ENCODE data around the gene HELZ2.

HELZ2 gene

DNA sequence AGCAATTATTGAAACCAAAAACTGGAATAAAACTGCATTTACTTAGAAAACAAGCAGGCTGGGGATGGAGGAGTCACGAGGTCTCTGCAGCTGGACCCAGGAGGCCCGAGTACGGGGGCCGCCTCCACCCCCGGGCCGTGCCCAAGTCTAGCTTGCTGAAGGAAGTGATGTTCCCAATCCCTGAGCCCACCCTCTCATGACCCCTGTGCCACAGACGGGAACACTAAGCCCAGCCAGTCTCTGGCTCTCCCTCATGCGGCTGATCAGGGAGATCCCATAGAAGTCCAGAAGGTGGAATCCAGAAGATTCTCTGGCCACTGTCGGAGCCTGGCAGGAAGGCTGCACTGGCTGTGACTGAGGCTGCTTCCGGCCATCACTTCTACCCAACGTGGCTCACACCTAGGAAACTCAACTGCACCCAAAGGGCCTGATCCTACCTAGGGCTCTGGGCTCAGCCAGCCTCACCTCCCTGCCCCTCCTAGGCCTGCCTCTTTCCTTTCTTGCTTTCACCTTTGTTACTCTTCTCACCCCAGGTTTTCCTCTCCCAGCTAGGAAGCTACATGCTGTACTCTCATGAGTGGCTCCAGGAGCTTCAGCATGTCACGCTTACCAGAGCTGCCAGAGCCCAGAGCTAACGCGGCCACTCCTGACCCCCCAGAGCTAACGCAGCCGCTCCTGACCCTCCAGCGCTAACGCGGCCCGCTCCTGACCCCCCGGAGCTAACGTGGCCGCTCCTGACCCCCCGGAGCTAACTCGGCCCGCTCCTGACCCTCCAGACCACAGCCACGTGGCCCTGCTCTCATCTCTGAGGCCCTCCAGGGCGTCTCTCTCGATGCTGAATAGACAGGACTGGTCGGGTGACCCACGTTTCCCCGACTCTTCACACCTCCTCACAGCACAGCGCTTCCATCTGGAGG lies 24.7 kb upstream of the HELZ2 start:
- DNase-seq, result no peak

DNA sequence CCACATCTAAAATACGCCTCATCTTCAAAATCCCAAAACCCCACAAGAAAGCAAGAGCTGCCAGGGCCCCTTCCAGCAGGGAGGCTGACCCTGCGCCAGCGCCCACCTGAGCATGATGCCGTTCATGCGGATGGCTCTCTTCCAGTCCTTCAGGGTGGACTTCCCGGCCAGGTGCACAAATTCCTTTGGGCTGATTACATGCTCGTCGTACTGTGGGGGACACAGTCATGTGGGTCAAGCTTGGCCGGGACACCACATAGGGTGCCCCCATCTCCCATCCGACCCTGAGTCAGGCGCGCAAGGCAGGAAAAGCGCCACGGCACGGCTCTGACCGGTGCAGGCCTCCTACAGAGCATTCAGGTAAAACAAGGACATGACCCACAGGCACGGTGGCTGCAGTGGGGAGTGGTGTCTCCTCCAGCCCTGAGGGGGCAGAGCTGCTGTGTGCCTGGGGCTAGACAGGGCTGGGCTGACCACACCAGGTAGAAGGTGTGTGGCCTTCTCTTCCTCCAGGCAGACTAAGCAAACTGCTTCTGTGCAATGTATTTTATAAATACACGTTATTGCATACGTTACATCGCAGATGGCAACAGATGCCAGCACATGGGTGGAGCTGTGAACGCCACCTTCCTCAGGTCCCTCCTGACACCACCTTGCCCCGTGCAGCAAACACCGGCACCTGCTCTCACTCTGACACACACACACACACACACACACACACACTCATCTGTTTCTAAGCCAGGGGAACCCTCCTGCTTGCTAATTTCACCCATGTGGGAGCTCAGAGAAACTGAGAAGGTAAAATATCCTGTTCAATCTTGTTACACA lies 23.8 kb upstream of the HELZ2 start:
- no peak for DNase-seq

DNA sequence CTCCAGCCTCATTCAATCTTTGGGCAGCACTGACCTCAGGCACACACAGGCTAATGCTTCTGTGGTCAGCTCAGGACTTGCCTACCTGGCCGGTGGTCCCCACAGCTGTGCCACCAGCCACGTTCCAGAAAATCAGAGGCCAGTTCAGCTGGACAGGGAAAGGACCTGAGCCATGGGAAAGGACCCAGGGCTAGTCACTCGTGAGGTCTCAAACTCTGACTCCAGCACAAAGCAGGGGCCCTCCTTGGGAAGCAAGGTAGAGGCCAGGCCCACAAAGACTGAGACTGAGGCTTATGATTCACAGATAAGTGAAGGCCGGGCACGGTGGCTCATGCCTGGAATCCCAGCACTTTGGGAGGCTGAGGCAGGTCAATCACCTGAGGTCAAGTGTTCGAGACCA lies 22.4 kb upstream of the HELZ2 start:
- DNase-seq, result no peak

DNA sequence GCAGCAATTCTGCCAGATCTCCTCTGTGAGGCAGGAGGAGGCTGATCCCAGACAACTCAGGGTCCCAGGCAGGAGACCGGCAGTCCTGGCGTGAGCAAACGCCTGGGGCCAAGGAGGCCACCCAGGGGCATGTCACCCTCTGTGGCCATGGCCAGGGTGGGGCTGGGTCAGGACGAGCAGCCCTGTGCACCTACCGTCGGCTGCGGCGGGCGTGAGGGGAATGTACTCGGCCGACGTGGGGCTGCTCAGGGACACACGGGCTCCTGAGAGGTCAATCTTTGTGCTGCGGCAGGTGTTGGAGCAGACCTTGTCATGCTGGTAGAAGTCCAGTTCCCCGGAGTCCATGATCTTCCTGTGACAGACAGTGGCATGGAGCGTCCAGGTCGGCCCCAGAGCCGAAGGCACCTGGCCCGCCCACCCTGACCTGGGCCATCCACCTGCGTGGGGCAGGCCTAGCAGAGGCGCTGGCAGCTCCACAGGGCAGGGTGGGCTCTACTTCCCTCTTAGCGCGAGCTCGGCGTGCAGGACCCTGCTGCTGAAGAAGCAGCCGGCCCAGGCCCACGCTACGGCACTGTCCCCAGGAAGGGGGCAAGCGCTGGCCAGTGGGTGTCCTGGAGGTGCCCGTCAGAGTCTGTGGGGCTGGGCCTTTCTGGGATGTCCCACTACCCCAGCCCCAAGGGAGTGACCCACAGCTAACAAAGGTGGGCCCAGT lies 21.5 kb upstream of the HELZ2 start:
- peak; percentile 29 for DNase-seq

DNA sequence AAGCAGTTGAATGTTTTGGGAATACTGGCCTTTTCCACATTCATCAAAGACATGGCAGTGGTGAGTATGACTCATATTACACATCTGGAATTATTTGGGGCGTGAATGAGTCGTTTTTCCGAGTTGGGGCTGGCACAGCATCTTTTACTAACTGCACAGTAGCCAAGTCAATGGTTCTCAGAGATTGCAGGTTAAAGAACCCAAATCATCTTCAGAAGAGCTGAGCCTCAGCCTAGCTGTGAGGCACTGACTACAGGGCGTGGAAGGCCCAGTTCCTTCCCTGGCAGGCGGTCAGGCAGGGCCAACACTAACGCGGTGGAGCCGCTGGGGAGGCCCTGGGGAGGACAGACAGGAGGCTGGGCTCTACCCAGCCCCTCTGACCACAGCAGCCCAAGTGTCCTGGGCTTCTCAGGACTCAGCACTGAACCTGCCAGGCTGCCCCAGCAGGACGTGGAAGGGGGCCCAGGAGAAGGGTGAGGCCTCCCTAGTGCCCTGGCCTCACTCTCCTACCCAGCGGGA lies 20.1 kb upstream of the HELZ2 start:
- DNase-seq, result peak; percentile 38

DNA sequence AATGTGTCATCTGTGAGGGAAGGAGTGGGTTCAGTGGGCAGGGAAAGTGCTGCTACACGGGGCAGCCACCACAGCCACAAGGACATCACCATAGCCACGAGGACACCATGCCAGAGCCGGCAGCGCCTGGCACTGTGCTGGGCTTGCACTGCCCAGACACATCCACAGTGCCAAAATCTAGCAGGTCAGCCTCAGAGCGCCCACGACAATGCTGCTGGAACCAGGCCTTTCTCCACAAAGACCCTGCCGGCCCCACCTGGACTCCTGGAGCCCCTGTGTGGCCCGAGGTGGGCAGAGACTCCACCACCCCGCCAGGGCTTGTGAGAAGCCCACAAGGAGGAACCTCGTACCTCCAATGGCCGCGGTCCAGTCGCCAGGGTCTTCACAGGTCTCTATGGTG lies 18.6 kb upstream of the HELZ2 start:
- no peak for DNase-seq

DNA sequence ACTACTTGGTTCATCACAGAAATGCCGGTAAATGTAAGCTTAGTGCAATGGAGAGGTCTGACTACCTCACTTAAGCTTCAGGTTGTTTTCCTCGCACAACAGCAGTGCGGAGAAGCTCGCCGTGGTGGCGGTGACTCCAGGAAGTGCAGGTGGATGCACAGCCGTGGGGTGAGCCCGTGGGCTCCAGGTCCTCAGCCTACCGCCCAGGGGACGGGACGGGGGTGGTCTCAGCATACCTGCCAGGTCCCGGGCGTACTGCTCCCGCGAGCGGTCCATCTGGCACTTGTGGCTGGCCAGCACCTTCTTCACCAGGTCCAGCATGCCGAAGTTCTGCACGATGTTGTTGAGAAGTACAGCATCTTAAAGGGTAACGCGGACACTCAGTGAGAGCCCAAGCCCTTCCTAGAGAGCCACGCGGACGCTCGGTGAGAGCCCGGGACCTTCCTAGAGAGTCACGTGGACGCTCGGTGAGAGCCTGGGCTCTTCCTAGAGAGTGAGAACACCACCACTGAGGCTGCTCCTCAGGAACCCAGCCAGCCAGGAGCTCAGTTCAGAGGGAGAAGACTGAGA lies 17.8 kb upstream of the HELZ2 start:
- DNase-seq, result peak; percentile 38

DNA sequence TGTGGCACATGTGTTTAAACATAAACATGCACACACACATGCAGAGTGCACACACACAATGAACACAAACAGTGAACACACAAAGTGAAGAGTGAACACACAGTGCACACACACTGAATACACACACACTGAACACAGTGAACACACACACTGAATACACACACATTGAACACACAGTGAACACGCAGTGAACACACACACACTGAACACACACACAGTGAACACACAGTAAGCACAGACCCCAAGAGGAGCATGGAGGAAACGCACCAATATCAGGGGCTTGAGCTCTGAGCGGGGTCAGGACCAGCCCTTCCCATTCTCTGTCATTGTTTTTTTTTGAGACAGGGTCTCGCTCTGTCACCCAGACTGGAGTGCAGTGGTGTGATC lies 17.1 kb upstream of the HELZ2 start:
- DNase-seq, result no peak

DNA sequence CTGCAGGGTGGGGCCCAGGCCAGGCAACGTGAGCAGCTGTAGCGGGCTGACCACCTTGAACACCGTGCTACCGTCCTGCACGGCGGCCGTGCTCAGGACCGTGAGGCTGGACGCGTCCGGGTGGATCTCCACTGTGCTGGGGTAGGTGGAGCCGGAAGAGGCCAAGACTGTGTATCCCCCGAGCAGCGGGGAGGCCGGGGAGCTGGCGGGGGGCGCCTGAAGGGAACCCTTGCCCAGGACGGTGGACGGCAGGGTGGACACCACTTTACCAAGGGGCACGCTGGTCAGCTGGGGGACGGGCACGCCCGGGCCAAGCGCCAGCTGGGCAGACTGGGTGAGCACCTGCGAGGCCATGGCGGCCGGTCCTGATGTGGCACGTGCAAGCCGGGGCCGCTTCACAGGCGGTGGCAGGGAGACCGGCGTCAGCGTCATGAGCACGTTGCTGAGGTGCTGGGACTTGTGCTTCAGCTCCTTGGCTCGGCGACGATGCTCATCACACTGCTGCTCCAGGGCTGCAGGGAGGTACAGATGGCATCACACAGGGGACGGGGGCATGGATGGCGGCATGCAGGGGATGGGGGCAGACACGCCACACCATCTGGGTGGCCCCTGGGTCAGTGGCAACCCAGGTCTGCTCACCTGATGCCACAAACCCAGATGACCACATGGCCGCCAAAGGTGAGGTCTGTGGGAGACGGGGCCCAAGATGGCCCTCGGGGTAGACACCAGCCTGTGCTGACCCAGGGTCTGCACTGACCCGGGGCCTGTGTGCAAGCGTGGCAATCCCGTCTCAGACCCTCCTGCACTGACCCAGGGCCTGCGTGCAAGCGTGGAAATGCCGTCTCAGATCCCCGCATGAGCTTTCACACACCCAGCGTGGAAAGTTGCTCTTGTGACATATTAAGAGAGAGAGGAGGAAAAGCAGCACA lies 16.4 kb upstream of the HELZ2 start:
- DNase-seq, result peak; percentile 48

DNA sequence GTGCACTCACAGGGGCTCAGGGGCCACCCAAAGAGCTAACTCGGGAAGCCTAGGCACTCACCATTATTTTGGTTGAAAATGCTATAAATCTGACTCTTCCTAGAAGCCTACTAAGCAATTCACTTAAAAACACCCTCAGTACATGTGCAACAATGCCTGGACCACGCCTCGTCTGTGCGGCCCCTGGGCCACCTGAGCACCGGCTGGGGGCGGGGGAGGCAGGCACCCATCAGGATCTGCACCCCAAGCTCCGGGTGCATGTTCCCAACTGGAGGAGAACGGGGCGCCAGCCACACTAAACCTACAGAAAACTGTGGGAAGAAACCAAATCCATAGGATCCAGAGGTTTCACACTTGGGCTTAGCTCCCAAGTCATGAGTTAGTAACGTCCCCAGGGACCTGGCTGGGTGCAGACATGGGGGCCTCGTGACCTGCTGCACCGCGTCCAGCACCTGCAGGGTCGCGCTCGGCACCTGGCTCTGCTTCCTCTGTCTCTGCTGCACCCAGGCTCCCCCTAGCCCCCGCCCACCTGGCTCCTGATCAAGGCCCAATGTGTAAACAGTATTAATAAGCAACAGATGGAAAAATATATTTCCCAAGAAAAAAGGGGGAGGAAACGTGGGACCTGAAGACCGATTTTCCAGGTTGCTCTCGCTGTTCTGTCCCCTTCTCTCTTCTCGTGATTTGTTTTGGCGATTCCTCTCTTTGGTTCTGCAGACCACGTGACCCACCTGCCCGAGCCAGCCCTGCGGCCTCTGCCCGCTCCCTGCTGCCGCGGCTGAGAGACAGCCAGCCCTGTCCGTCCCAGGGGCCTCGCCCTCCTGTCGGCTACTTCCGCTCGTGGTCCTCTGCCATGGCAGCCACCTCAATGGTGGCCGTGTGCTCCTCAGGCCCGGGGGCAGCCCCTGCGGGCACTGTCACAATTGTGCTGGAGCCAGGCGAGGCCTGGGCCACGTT lies 15.5 kb upstream of the HELZ2 start:
- peak; percentile 43 for DNase-seq

DNA sequence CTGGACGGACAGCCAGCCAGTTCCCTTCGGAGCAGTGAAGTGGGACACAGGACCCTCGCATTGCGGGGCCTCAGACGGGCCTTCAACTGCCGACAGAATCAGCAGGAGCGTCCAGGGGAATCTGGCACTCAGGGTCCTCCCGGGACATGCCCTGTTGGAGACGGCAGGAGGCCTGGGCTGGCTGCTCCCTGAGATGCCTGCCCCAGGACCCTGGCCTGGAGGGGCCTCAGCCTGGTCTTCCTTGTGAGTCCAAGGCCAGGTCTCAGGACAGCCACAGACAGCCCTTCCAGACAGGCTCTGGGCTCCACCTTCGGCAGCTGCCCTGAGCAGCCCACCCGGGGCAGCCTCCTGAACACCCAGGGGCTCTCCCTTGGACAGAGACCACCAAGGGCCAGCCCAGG lies 14.6 kb upstream of the HELZ2 start:
- DNase-seq, result no peak

DNA sequence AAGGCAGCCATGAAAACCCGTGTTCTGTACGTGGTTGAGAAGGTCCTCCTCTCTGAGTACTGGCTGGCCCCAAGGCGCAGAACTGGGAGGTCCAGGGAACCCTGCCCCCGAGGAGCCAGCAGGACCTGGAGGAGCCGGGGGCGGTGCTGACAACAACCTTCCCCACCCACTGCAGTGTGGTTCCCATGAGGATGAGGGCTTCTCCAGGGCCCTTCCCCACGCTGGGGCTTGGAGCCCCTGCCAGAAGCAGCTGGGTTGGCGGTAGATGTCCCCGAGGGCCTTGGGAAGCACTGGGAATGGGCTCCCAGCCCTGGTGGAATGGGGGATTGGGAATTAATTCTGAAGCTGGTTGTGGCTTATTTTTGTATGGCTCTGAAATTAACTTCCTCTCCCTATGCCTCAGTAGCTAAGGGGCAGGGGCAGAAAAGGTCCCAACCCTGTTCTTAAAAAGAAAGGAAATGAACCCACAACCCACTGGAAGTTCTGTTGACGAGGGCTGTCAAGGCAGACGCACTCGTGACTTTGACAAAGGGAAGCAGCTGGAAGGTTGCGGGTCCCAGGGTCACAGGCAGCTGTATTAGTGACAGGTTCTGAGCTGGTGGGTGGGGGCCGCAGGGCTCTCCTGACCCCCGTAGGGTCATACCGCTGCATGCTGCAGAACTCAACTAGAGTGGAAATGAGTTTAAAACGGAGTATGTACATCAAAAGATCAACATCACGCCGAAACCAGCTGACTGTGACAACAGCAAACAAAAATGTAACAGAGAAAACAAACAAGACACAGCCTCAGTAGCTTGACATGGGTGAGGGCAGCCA lies 13.9 kb upstream of the HELZ2 start:
- no peak for DNase-seq

DNA sequence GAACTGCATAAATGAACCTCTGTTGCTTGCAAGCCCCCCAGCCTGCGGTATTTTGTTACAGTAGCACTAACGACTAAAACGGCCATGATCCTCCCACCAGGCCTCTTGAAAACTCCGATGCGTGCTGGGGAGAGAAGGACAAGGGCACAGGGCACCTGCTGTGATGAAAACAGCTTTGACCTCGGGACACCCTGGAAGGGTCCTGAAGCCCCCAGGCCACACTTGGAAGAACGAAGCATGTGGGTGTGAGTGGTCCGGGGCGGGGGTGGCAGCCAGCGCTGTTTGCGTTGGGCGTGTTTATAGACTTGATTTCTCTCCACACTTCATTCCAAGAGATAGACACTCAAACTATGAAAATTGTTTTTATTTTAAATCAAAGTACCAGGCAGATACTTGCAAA lies 13.2 kb upstream of the HELZ2 start:
- no peak for DNase-seq

DNA sequence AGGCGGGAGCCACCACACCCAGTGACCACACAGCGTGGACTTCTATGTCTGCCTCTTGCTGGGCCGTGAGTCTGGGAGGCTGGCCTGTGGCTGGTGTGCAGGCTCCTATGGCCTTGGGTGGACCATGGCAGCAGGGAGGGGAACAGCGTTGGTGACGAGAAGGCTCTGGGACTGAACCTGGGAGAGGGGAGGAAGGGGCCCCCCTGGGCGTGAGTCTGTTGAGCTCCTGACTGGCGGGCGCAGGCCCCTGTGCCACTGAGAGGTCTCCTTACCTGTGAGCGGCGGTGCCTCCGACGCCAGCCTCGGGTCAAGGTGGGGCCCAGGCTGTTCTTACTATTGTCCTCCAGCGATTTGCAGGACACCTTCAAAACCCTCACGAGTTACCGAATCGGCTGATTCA lies 12.8 kb upstream of the HELZ2 start:
- DNase-seq, result no peak

DNA sequence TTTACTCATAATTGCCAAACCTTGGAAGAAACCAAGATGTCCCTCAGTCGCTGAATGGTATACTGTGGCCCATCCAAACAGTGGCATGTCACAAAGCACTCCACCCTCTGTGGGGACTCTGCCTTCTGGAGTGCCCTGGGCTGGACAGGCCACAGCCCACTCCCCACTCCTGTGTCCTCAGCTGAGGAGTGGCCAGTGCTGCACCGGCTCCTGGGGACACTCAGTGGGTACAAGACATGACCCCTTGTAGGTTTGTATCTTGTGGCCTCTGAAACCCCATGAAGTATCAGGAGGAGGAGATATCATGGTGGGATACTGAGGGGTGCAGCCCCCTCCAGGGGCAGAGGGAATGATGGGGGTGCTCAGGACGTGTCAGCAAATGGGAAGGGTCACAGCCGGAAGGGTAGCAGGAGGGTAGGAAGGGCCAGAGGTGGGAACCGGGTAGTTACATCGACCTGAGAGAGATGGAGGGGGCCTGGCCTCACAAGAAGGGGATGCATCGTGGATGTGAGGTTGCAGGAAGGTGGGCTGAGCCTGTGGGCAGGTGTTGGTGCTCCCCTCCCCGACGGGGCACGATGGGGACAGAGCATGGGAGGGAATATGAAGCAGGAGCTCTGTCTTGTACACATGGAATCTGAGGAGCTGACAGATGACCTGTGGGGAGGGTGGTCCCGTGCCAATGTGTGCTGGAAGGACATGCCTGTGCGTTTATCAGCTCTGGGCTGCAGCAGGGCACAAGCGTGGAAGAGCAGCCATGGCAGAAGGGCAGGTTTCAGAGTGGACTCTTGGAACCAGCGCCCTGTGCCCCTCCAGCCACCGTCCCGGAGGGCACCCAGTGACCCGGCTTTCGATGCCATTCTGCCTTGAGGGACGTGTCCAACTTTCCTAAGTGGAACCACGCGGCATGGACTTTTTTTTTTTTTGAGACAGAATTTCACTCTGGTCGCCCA lies 11.9 kb upstream of the HELZ2 start:
- DNase-seq, result no peak

DNA sequence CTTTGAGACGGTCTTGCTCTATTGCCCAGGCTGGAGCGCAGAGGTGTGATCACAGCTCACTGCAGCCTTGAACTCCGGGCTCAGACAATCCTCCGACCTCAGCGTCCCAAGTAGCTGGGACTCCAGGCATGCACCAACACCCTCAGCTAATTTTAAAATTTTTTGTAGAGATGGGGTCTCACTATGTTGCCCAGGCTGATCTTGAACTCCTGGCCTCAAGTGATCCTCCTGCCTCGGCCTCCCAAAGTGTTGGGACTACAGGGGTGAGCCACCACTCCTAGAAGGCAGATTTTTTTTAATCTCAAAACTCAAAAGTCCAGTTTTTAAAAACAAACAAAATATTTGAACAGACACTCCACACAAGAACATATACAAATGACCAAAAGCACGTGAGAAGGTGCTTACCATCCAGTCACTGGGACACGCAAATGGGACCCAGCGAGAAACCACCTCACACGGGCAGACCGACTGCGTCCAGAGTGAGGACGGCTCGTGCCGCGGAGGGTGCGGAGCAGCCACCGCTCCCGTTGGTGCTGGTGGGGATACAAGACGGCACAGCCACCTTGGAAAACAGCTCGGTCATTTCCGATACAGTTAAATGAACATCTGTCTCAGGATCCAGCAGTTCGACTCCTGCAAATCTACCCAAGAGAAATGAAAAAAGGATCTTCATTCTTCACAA lies 8.5 kb upstream of the HELZ2 start:
- DNase-seq, result no peak

DNA sequence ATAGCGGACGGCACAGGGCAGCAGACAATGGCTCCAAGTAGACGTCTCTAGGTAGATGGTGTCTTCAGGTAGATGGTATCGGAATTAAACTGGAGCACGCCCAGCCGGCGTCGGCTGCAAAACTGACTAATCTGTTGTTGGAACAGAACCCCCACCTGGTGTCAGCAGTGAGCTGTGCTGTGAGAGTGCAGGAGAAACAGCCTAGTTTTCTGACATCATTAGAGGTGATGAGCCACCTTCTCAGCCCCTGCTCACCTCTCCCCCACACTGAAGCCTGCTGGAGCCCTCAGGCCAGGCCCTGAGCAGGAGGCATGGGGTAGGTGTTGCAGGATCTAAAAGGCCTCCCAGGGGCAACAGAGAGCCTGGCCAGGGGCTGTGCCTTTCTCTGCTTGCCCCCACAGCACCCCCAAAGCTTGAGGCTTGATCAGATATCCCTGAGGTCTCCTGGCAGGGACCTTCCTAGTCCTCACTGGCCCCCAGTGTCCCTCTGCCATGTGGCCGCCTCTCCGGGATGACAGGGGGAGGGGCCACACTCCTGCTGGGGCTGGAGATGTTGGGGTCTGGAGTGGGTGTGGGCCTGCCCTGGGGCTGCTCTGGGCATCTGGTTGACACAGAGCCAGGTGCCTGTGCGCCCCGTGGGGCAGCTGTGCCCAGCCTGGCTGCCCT lies 6.9 kb upstream of the HELZ2 start:
- peak; percentile 77 for DNase-seq
